ENCODE data around the gene ATP5F1B. TPM values are rescaled to one million over a fixed set of nuclear protein-coding genes. Genes with fewer than 3 reads are reported as not detected.

Gene ATP5F1B
- polyA plus RNA-seq, 4 donors, result 527 to 1,455 (median 997) TPM

DNA sequence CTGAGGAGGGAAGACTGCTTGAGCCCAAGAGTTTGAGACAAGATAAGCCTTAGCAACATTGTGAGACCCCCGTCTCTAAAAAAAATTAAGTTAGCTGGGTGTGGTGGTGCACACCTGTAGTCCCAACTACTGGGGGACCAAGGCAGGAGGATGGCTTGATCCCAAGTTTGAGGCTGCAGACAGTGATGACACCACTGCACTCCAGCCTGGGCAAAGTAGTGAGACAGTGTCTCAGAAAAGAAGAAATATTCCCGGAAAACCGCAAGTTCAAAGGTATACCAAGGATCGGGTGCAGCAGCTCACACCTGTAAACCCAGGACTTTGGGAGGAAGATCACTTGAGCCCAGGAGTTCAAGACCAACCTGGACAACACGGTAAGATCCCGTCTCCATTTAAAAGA is 36.5 kb upstream of the ATP5F1B start:
- 34 to 76% (median 63%) methylated on average over 6 of the region's 6 CpGs for WGBS, 3 donors
- H3K27ac ChIP-seq (ENCODE audit: low read depth in 1 of 3, low read length in 2 of 3), result peak overlapping the region in 2 of 3 donors; percentile 16 to 38
- H3K4me3 ChIP-seq (ENCODE audit: low read depth in 1 of 3, low read length in 3 of 3), result no peak overlapping the region
- peaks cover 7 to 11% (median 10%) of the 10 kb centered on the region in 3 donors for H3K4me1 ChIP-seq (ENCODE audit: control insufficient read depth in 3 of 3, insufficient read depth in 2 of 3, low read depth in 1 of 3, low read length in 2 of 3)
- FAIRE-seq (no peak), DNase-seq (no peak)
- peaks cover 0 to 59% (median 0%) of the 10 kb centered on the region in 3 donors for H3K36me3 ChIP-seq (ENCODE audit: control insufficient read depth in 3 of 3, insufficient read depth in 2 of 3, low read depth in 1 of 3, low read length in 3 of 3)
- H3K27me3 ChIP-seq (ENCODE audit: control insufficient read depth in 3 of 3, insufficient read depth in 3 of 3, low read length in 3 of 3), result no peaks in the 10 kb centered on the region
- no peaks in the 10 kb centered on the region for H3K9me3 ChIP-seq (ENCODE audit: control insufficient read depth in 2 of 2, insufficient read depth in 1 of 2, low read depth in 1 of 2, low read length in 1 of 2)

DNA sequence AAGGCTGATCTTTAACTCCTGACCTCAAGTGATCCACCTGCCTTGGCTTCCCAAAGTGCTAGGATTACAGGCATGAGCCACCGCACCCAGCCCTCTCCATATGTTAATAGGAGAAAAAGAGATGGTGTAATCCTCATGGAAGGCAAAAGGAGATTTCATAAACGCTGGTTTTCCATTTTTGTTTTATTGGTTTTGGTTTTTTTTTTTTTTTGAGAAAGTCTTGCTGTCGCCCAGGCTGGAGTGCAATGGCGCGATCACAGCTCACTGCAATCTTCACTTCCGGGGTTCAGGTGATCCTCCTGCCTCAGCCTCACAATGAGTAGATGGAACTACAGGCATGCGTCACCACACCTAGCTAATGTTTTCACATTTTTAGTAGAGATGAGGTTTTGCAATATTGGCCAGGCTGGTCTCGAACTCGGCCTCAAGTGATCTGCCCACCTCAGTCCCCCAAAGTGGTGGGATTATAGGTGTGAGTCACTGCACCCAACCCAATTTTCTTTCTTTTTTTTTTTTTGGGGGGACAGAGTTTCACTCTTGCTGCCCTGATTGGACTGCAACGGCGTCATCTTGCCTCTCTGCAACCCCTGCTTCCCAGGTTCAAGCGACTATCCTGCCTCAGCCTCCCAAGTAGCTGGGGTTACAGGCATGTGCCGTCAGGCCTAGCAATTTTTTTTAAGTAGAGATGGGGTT is 34.2 kb upstream of the ATP5F1B start:
- DNase-seq (no peak), FAIRE-seq (no peak)
- Histone ChIP-seq H3K9me3 (ENCODE audit: control insufficient read depth in 2 of 2, insufficient read depth in 1 of 2, low read depth in 1 of 2, low read length in 1 of 2) (no peaks in the 10 kb centered on the region), H3K27me3 (ENCODE audit: control insufficient read depth in 3 of 3, insufficient read depth in 3 of 3, low read length in 3 of 3) (no peaks in the 10 kb centered on the region), H3K4me1 (ENCODE audit: control insufficient read depth in 3 of 3, insufficient read depth in 2 of 3, low read depth in 1 of 3, low read length in 2 of 3) (peaks cover 7 to 17% (median 10%) of the 10 kb centered on the region in 3 donors), H3K27ac (ENCODE audit: low read depth in 1 of 3, low read length in 2 of 3) (no peak overlapping the region), H3K36me3 (ENCODE audit: control insufficient read depth in 3 of 3, insufficient read depth in 2 of 3, low read depth in 1 of 3, low read length in 3 of 3) (peaks cover 0 to 57% (median 0%) of the 10 kb centered on the region in 3 donors), H3K4me3 (ENCODE audit: low read depth in 1 of 3, low read length in 3 of 3) (no peak overlapping the region)
- whole genome bisulfite sequencing, 3 donors, result 79 to 83% (median 82%) methylated on average over 13 of the region's 13 CpGs

GRCh38 chr12:56678852-56679251 is 33.1 kb upstream of the ATP5F1B start:
- Histone ChIP-seq H3K4me1 (ENCODE audit: control insufficient read depth in 3 of 3, insufficient read depth in 2 of 3, low read depth in 1 of 3, low read length in 2 of 3) (peaks cover 7 to 17% (median 10%) of the 10 kb centered on the region in 3 donors), H3K27me3 (ENCODE audit: control insufficient read depth in 3 of 3, insufficient read depth in 3 of 3, low read length in 3 of 3) (no peaks in the 10 kb centered on the region), H3K9me3 (ENCODE audit: control insufficient read depth in 2 of 2, insufficient read depth in 1 of 2, low read depth in 1 of 2, low read length in 1 of 2) (no peaks in the 10 kb centered on the region), H3K36me3 (ENCODE audit: control insufficient read depth in 3 of 3, insufficient read depth in 2 of 3, low read depth in 1 of 3, low read length in 3 of 3) (peaks cover 0 to 58% (median 0%) of the 10 kb centered on the region in 3 donors), H3K27ac (ENCODE audit: low read depth in 1 of 3, low read length in 2 of 3) (no peak overlapping the region), H3K4me3 (ENCODE audit: low read depth in 1 of 3, low read length in 3 of 3) (no peak overlapping the region)
- FAIRE-seq (no peak), DNase-seq (no peak)
- 83 to 90% (median 89%) methylated on average over 2 of the region's 2 CpGs for WGBS, 3 donors

- FAIRE-seq, result no peak
- Histone ChIP-seq H3K27ac (ENCODE audit: low read depth in 1 of 3, low read length in 2 of 3) (peak overlapping the region in 1 of 3 donors; percentile 57), H3K36me3 (ENCODE audit: control insufficient read depth in 3 of 3, insufficient read depth in 2 of 3, low read depth in 1 of 3, low read length in 3 of 3) (peaks cover 0 to 50% (median 0%) of the 10 kb centered on the region in 3 donors), H3K27me3 (ENCODE audit: control insufficient read depth in 3 of 3, insufficient read depth in 3 of 3, low read length in 3 of 3) (no peaks in the 10 kb centered on the region), H3K9me3 (ENCODE audit: control insufficient read depth in 2 of 2, insufficient read depth in 1 of 2, low read depth in 1 of 2, low read length in 1 of 2) (no peaks in the 10 kb centered on the region), H3K4me3 (ENCODE audit: low read depth in 1 of 3, low read length in 3 of 3) (no peak overlapping the region), H3K4me1 (ENCODE audit: control insufficient read depth in 3 of 3, insufficient read depth in 2 of 3, low read depth in 1 of 3, low read length in 2 of 3) (peaks cover 7 to 17% (median 10%) of the 10 kb centered on the region in 3 donors)
- DNase-seq, result no peak
- WGBS, 3 donors, result 8 to 55% (median 28%) methylated on average over 1 of the region's 1 CpG
These were observed 31.9 kb upstream of the ATP5F1B start for GRCh38 chr12:56677680-56678079.

- no peaks in the 10 kb centered on the region for H3K27me3 ChIP-seq (ENCODE audit: control insufficient read depth in 3 of 3, insufficient read depth in 3 of 3, low read length in 3 of 3)
- H3K9me3 ChIP-seq (ENCODE audit: control insufficient read depth in 2 of 2, insufficient read depth in 1 of 2, low read depth in 1 of 2, low read length in 1 of 2), result no peaks in the 10 kb centered on the region
- no peak for FAIRE-seq
- H3K27ac ChIP-seq (ENCODE audit: low read depth in 1 of 3, low read length in 2 of 3), result peak overlapping the region in 1 of 3 donors; percentile 57
- DNase-seq, result peak; percentile 47 to 75
- H3K4me3 ChIP-seq (ENCODE audit: low read depth in 1 of 3, low read length in 3 of 3), result no peak overlapping the region
- peaks cover 3 to 17% (median 4%) of the 10 kb centered on the region in 3 donors for H3K4me1 ChIP-seq (ENCODE audit: control insufficient read depth in 3 of 3, insufficient read depth in 2 of 3, low read depth in 1 of 3, low read length in 2 of 3)
- H3K36me3 ChIP-seq (ENCODE audit: control insufficient read depth in 3 of 3, insufficient read depth in 2 of 3, low read depth in 1 of 3, low read length in 3 of 3), result peaks cover 0 to 46% (median 0%) of the 10 kb centered on the region in 3 donors
- WGBS, 3 donors, result 34 to 67% (median 52%) methylated on average over 10 to 11 of the region's 11 CpGs
These were observed 31.2 kb upstream of the ATP5F1B start for GRCh38 chr12:56676851-56677580.

DNA sequence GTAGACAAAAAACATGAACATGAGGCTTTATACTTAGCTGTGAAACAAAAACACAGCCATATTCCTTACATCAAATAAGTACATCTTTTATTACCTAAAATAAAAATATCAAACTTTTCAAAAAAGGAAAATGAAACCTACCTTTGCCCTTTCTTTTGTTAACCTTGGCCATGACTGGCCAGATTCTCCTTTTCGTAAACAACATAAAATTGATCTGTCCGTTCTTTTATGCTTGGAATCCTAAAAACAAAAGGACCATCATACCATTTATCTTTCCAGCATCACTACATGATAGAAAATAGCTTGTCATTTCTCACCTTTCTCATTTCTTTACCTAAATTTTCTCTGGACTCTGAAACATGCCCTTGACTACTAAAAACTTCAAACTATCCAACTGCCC is 25.8 kb upstream of the ATP5F1B start:
- Histone ChIP-seq H3K27me3 (ENCODE audit: control insufficient read depth in 3 of 3, insufficient read depth in 3 of 3, low read length in 3 of 3) (no peaks in the 10 kb centered on the region), H3K36me3 (ENCODE audit: control insufficient read depth in 3 of 3, insufficient read depth in 2 of 3, low read depth in 1 of 3, low read length in 3 of 3) (peaks cover 11 to 43% (median 13%) of the 10 kb centered on the region in 3 donors), H3K4me1 (ENCODE audit: control insufficient read depth in 3 of 3, insufficient read depth in 2 of 3, low read depth in 1 of 3, low read length in 2 of 3) (peaks cover 0 to 25% (median 0%) of the 10 kb centered on the region in 3 donors), H3K27ac (ENCODE audit: low read depth in 1 of 3, low read length in 2 of 3) (peak overlapping the region in 1 of 3 donors; percentile 62), H3K9me3 (ENCODE audit: control insufficient read depth in 2 of 2, insufficient read depth in 1 of 2, low read depth in 1 of 2, low read length in 1 of 2) (no peaks in the 10 kb centered on the region), H3K4me3 (ENCODE audit: low read depth in 1 of 3, low read length in 3 of 3) (no peak overlapping the region)
- no peak for FAIRE-seq
- DNase-seq, result no peak
- 42 to 65% (median 47%) methylated on average over 2 of the region's 2 CpGs for WGBS, 3 donors

DNA sequence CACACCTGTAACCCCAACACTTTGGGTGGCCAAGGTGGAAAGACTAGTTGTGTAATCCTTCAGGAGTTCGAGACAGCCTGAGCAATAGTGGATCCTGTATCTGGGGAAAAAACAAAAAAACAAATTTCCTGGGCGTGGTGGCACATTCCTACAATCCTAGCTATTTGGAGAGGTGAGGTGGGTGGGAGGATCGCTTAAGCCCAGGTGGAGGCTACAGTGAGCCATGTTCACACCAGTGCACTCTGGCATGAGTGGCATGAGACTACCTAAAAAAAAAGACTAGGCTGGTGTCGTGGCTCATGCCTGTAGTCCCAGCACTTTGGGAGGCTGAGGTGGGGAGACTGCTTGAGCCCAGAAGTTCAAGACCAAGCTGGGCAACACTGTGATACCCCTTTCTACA is 25.1 kb upstream of the ATP5F1B start:
- DNase-seq (no peak), FAIRE-seq (no peak)
- H3K27me3 ChIP-seq (ENCODE audit: control insufficient read depth in 3 of 3, insufficient read depth in 3 of 3, low read length in 3 of 3), result no peaks in the 10 kb centered on the region
- peaks cover 0 to 24% (median 0%) of the 10 kb centered on the region in 3 donors for H3K4me1 ChIP-seq (ENCODE audit: control insufficient read depth in 3 of 3, insufficient read depth in 2 of 3, low read depth in 1 of 3, low read length in 2 of 3)
- no peaks in the 10 kb centered on the region for H3K9me3 ChIP-seq (ENCODE audit: control insufficient read depth in 2 of 2, insufficient read depth in 1 of 2, low read depth in 1 of 2, low read length in 1 of 2)
- 79 to 82% (median 81%) methylated on average over 4 of the region's 4 CpGs for WGBS, 3 donors
- no peak overlapping the region for H3K4me3 ChIP-seq (ENCODE audit: low read depth in 1 of 3, low read length in 3 of 3)
- H3K36me3 ChIP-seq (ENCODE audit: control insufficient read depth in 3 of 3, insufficient read depth in 2 of 3, low read depth in 1 of 3, low read length in 3 of 3), result peaks cover 11 to 45% (median 13%) of the 10 kb centered on the region in 3 donors
- peak overlapping the region in 1 of 3 donors; percentile 32 for H3K27ac ChIP-seq (ENCODE audit: low read depth in 1 of 3, low read length in 2 of 3)

DNA sequence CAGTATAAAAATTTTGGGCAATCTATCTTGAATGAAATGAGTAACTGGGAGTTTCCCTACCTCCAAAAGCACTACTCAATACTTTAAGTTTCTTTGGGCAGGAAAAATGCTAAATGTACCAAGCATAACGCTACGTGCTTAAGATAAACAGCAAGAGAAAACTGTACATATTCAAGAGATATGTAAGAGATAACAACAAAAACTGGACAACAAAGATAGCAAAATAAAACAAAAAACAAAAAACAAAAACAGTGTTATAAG is 22.3 kb upstream of the ATP5F1B start:
- Histone ChIP-seq H3K27me3 (ENCODE audit: control insufficient read depth in 3 of 3, insufficient read depth in 3 of 3, low read length in 3 of 3) (no peaks in the 10 kb centered on the region), H3K4me3 (ENCODE audit: low read depth in 1 of 3, low read length in 3 of 3) (no peak overlapping the region), H3K9me3 (ENCODE audit: control insufficient read depth in 2 of 2, insufficient read depth in 1 of 2, low read depth in 1 of 2, low read length in 1 of 2) (no peaks in the 10 kb centered on the region), H3K36me3 (ENCODE audit: control insufficient read depth in 3 of 3, insufficient read depth in 2 of 3, low read depth in 1 of 3, low read length in 3 of 3) (peaks cover 14 to 45% (median 20%) of the 10 kb centered on the region in 3 donors), H3K4me1 (ENCODE audit: control insufficient read depth in 3 of 3, insufficient read depth in 2 of 3, low read depth in 1 of 3, low read length in 2 of 3) (peaks cover 0 to 24% (median 0%) of the 10 kb centered on the region in 3 donors), H3K27ac (ENCODE audit: low read depth in 1 of 3, low read length in 2 of 3) (no peak overlapping the region)
- FAIRE-seq (no peak), DNase-seq (no peak)
- 76 to 90% (median 85%) methylated on average over 2 of the region's 2 CpGs for WGBS, 3 donors

All from small intestine (tissue), 7 donors.